AG08396 (cell line): Measurements from ENCODE around the gene CYTH1.

Experiments
- DNase-seq: peaks from one replicate; pipeline ENCODE4 v3.0.0; 2012; ENCODE audit warnings: low spot score, mixed read lengths

The CYTH1 gene

DNA sequence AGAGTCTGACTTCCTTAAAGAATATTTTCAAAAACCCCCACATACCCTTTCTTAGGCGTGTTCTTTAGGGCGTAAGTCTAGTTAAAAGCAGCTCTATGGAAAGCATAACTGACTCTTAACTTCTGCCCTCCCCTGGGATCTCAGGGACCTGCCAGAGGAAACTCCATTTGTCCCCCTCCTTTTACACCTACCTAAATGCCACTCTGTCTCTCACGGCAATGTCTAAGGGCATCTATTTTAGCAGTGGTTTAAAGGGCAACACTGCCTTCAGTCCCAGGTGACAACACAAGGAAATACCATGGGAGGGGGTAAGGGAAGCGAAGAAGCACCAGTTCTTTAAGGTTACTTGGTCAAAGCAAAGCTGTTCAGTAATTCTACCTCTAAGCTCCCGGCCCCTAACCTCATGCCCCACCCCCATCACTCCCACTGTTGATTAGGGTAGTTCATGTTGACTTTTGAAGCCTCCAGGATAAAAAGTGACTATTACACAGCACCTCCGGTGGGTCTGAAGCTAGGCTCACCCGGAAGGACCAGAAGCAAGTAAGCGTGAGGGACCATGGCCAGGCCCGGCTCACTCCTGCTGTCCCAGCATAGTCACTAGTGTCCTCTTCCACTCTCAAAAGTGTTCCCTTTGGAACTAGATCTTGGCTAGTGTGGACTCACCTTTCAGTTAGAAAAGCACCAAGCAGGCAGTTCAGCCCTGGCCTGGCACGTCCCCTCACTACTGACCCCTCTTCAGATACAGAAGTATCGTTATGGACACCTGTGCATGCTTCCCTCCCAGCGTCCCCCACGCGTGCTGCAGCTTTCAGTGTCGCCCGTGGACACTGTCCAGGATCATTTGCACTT lies 47.1 kb downstream of the CYTH1 start:
- no peak for DNase-seq

- no peak for DNase-seq
Observed at GRCh38 chr17:78732354-78732753, 49.7 kb downstream of the CYTH1 start.

DNA sequence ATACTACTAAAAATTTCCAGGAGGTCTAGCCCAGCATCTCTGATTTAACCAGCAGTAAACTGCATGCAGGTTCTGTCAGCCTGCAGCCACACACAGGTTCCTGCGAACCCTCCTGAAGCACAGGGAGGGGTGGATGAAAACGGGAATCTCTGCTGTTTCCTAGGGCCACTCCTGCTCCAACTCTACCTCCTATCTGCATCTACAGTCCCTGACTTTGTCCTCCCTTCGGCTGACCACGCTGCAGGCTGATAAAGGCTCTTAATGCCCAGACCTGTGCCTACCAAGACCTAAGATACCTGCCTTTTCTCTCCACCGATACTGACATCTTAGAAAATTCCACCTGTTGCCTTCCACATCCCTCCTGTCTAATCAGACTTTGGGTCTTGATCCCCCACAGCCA lies 50.2 kb downstream of the CYTH1 start:
- DNase-seq: no peak

DNA sequence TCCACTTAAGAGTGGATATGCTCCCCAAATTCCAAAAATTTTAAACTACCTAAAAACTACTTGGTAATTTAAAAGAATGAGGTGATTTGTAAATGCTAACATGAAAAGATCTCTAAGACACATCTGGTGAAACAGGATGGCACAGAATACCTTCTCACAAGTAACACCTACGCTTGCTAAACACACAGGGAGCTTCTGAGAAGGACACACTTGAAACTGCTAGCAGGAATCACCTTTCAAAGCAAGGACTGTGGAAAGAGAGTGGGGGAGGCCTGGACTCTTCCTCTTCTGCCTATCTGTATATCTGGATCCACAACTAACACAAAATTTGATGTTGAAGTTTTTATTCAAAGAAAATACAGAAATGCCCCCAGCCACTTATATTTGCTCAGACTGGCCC lies 52.4 kb downstream of the CYTH1 start:
- DNase-seq: no peak

GRCh38 chr17:78728495-78728894 lies 53.6 kb downstream of the CYTH1 start:
- no peak for DNase-seq

DNA sequence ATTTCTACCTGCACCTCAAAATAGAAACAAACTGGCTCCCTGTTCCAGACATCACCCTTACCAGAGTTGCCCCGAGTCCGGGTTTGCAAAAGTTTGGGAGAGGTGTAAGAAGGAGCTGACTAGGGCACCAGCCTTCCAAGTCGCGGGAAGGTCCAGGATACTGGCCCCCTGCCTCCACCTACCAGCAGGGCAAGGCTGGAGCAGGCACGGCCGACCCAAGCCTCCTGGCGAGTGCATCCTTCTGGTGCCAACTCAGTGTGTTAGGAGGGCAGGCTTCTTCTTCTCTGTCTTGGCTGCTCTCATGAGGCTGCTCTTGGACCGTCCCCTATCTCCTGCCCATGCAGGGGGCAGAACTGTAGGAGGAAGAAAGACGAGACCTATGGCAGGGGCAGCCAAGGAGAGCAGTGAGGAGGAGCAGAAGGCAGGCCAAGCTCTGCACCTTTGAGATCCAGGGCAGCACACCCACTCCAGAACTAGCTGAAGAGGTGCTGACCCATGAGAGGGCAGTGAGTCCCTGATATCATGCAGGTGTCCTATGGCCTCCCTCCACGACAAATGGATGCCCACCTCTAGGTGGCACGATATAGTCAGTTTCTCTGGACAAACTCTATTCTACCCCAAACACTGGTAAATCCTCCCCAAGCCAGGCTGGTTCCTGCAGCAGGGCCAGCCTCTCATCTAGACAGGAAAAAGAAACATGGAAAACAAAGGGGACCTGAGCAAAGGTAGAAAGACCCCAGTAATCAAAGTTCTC lies 54.4 kb downstream of the CYTH1 start:
- DNase-seq: no peak

DNA sequence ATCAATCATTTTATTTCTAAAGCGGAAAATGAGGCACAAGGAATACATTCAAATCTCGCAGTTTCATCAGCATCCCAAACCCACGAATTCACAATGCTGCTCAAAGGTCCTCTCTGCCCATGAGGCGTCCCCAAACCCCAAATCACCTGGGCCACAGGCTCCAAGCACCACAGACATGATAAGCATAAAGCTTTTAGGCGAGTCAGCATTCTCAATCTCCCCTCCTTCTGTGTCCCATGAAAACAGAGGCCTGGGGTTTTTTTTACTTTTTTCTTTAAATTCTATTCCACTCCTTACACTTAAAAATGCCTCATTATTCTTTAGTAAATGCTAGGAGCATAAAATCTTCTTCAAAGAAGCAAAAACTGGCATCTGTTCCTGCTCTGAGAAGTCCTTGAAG lies 55.0 kb downstream of the CYTH1 start:
- DNase-seq: no peak

GRCh38 chr17:78726513-78726912 lies 55.6 kb downstream of the CYTH1 start:
- DNase-seq: no peak

- DNase-seq: no peak
Observed at GRCh38 chr17:78725448-78726021, 56.5 kb downstream of the CYTH1 start.

- no peak for DNase-seq
Observed at GRCh38 chr17:78724999-78725398, 57.1 kb downstream of the CYTH1 start.

DNA sequence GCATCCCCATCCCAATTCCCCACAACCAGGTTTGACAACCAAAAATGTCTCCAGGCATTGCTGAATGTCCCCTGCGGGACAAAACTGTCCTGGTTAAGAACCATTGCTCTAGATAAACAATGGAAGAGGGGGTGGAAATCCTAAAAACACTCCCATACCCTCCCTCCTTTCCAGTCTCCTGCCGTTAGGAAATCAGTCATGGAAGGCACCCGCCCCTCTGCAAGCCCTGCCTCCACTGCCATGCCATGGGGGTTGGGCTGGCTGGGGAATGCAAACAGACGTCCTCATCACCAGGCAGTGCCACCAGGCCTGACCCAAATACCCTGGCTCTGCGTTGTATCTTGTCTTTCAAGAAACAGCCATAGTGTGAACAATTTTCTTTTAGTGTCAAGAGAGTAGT lies 57.5 kb downstream of the CYTH1 start:
- DNase-seq: peak; percentile 36

DNA sequence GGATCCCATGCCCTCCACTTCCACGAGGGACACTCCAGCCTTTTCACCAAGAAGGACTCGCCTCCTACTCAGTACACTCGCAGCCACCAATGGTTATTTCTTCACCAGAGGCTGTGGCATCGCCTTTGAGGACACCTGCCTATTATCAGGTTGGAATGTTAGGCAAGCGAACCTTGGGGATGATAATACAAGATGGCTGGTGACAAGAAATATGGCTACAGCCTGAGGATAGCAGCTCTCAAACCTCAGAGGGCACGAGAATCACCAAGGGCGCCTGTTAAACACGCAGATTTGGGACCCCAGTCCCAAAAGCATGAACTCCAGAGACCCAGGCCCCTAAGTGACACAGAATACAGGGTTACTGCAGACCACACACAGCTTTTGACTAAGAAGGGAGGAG lies 58.1 kb downstream of the CYTH1 start:
- DNase-seq: no peak

GRCh38 chr17:78723001-78723796 lies 58.9 kb downstream of the CYTH1 start:
- peak; percentile 38 for DNase-seq

DNA sequence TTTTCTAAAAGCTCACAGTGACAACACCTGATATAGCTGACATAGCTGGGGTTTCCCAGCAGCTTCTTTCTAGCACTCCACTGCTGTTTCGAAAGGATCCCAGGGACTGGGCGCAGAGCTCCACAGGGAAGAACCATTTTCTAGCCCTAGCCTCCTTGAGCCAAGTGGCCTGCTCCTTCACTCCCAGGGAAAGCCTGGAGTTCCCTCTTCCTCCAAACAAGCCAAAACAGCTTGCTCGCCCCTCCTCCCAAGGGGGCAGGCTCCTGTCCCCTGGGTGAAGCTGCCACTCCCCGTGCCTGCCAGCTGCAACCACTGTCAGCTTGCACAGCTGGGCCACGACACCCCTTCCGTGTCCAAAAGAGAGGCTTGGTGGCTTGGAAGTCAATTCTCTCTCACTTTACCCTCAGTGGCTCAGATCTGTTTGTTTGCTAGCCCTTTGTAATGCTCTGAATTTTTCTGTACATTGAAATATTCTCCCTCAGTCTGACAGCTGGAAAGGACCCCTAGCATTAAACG lies 59.8 kb downstream of the CYTH1 start:
- DNase-seq: peak; percentile 17

DNA sequence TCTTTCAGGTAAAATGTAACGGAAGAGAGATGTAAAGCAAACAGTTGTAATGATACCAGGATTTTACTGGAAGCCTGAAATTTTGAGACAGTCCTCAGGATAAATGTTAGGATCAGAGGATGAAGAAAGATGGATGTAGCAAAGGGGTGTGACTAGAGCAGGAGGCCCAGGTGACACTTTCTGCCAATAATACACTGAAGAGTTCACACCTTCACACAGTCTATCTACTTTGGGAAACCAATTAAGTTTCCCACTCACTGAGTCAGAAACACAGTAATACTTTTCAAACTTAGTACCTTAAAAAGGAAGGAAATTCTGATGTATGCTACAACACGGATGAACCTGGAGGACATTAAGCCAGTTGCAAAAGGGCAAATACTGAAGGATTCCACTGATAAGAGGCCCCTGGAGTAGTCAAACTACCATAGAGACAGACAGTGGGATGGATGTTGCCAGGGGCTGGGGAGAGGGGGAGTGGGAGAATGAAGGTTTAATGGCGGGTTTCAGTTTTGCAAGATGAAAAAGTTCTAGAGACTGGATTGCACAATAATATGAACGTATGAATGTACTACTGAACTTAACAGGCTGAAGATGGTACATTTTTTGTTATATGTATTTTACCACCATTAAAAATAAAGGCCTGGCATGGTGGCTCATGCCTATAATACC lies 62.3 kb downstream of the CYTH1 start:
- no peak for DNase-seq

DNA sequence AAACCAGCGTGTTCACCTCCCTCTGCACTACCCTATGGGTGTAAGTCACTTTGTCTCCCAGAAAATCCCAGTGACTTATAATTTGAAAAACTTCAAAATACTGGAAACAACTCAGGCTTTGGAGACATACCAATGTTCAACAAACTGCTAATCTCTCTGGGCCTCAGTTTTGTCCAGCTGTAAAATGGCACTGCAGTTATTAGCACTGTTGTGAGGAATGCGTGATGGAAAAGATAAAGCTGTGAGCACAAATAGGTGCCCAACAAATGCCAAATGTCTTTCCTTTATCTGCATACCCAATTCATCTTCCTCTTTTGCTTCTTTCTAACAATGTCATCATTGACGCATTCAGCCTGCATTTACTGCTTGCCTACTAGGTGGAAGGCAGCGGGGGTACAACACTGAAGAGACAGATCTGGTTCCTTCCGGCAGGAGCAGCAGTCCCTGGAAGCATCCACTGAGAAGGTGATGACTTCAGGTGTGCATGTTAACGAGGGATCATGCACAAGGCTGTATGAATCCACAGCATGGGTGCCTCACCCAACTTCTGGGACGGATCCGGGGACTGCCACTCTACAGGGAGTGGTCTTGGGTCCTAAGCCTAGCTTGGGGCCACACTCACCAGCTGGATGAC lies 63.4 kb downstream of the CYTH1 start:
- DNase-seq: no peak

DNA sequence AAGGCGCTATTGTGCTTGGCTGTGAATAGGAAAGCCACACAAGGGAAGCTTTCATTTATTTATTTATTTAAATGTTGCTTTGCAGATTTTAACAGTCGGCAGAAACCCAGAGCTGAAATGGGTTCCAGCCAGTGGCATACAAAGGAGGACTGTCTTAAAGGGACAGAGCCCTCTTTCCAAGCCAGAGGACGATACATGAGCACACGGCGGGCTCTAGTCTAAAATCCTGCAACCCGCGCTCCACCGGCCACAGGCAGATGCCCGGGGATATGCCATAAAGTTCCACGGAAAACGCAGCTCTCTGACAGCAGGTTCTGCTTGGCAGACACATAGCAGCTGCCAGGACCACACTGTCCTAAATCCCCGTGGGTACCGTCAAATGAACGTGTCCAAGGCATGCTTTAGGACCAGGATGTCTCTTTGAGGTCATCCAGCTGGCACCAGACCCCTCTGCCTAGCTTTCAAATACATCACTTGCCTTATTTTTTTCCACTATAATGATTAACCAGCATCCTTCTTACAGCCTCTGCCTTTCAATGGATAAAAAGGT lies 64.6 kb downstream of the CYTH1 start:
- DNase-seq: peak; percentile 62

DNA sequence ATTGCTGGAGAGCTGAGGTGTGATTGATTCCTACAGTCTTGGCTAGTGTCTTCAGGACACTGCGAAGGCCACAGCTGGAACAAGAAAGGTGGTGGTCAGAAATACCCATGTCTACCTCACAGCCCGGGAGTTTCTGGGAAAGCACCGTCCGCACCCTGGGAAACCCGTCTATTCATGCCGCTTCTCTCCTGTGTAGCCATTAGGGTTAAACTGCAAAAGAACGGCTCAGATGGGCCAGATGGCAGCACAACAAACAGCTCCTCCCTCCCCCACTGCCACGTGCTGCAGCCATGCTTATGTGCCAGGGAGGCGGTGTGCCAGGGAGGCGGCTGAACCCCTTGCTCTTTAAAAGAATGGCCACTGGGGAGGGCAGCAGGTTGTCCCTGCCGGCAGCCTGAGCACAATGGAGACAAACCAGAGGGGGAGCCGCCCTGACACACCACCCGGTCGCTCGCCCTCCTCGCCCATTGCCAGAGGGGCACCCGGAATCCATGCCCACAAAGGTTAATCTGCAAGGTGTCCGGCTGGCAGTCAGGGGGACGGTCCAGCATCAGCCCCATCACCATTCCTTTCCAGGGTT lies 65.2 kb downstream of the CYTH1 start:
- DNase-seq: peak; percentile 62

DNA sequence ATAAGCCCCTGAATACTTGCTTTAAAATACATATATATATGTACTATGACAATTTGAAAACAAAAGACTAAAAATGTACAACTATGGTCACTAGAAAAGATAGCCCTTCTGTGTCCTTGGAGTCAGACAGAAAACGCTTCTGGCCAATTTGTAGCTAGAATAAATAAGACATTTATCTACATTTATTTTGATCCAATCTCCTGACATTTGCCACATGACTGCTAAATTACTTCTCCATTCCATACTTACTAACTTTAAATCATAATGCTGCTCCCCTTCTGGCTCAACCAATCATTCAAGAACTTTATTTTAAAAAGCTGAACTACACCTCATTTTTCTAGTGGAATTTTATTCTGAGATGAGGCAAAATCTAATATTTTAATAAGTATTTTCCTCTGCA lies 65.8 kb downstream of the CYTH1 start:
- DNase-seq: no peak

DNA sequence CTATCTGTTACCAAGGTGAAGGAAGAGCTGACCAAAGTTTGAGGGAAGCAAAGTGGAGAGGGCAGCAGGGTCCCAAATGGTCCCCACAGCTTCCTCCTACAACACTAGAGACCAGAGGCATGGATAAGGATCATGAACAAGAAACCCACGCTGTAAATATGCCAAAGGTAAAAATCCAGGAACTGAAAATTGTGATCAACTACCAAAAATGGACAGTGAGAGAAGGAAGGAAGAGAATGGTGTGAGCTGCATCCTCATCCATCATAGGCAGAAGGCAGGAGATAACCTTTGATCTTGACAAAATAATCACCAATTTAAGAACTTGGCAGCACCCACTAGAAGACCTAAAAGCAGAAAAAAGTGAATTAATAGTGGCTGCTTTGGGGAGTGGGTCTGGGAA lies 66.2 kb downstream of the CYTH1 start:
- DNase-seq: no peak
